ENCODE data around the gene CDK7.

CDK7 gene

DNA sequence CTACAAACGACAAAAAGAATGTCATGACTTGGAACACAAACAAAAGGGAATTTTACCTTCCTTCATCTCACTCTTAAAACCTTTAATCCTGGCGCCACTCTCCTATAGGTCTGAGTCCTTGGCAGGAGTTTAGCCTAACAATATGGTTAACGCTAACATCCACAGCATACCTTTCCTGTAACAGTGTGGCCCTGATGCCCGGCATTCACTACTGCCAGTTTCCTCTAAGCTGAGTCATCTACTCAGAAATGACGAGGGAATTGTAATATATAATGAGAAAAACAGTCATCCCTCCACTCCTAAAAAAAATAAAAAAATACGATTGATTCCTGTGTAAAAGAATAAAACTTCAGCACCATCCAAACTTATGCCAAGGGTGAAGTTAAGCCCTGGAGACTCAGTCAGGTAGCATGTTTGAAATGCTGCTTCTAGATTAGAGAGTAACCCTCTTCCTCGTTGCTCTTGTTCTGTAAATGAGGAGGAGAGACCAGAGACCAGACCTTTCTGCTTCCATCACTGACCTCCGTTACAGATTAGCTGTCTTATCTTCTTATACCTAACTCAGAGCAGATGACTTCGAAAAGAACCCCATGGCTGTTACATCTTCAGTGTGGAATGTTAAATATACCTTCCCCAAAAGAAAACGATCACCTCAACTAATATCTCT, 60.5 kb downstream of the CDK7 start:
- DNase-seq = peak; percentile 32

DNA sequence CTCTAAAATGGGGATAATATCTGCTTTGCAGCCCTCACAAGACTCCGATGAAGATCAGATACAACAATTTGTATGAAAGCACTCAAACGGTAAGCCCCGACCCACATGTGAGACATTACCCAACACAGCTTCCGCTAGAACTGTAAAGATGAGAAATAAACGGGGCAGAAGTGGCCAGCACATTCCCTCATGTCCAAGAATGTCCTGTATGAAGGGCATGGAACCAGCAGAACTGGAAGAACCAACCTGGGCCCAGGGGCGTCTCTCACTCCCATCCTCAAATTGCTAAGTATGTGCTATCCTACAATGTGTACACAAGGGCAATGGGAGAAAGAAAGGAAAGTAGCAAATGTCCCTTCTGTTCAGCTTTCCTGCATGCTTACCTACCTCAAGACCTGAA, 64.9 kb downstream of the CDK7 start:
- no peak for DNase-seq

DNA sequence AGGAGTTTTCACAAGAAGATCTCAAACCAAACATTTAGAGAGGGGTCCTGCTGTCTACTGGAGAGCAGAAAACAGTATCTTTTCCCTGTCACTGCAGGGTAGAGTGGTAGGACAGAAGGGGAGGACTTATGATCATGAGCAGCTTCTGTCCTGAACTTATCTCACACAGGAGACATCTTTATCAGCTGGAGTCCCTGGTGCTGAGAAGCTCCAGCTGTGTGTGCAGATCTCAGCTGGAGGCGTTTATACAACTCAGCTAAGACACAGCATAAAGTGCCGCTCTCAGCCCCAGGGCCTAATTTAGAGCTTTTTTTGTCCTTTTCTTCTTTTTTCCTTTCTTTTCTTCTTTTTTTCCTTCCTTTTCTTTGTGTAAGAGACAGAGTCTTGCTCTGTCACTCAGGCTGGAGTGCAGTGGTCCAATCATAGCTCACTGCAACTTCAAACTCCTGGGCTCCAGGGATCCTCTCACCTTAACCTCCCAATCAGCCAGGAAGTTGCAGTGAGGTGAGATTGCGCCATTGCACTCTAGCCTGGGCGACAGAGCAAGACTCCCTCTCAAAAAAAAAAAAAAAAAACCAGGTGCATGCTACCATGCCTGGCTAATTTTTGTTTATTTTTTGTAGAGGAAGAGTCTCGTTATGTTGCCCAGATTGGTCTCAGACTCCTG, 66.0 kb downstream of the CDK7 start:
- DNase-seq = no peak

DNA sequence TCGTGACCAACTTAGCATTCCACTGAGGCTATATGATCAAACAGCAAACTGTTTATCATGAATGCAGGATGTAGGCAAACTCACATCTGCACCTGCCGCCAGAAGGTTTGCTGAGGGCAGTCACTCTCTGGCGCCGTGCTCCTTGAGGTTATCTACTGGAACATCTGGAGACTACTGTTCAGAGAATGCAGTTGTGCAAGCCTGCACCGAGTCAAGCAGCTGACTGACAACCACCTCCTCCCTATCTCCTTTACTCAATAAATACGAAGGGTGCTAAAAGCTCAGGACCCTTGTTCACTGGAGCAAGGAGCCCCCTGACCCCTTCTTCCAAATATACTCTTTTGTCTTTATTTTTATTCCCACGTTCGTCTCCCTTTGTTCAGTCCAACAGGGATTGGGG, 70.8 kb downstream of the CDK7 start:
- no peak for DNase-seq

DNA sequence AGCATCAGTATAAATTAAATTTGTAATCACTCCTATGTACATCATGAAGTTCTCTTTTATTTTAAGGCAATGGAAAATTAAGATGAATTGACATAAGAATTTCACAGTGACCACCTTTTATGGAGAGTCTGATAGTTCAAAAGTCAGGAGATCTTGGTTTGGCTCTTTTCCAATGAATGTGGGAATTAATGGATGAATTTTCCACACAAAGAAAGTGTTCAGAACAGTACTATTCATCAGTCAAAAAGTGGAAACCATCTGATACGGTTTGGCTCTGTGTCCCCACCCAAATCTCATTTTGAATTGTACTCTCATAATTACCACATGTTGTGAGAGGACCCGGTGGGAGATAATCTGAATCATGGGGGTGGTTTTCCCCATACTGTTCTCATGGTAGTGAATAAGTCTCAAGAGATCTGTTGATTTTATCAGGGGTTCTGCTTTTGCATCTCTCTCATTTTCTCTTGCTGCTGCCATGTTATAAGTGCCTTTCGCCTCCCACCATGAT, 73.4 kb downstream of the CDK7 start:
- no peak for DNase-seq

DNA sequence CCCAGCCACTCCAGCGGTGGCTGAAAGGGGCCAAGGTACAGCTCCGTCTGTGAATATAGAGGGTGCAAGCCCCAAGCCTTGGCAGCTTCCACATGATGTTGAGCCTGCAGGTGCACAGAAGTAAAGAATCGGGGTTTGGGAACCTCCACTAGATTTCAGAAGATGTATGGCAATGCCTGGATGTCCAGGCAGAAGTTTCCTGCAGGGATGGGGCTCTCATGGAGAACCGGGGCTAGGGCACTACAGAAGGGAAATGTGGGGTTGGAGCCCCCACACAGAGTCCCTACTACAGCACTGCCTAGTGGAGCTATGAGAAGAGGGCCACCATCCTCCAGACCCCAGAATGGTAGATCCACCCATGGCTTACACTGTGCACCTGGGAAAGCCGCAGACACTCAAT, 74.7 kb downstream of the CDK7 start:
- DNase-seq = no peak

DNA sequence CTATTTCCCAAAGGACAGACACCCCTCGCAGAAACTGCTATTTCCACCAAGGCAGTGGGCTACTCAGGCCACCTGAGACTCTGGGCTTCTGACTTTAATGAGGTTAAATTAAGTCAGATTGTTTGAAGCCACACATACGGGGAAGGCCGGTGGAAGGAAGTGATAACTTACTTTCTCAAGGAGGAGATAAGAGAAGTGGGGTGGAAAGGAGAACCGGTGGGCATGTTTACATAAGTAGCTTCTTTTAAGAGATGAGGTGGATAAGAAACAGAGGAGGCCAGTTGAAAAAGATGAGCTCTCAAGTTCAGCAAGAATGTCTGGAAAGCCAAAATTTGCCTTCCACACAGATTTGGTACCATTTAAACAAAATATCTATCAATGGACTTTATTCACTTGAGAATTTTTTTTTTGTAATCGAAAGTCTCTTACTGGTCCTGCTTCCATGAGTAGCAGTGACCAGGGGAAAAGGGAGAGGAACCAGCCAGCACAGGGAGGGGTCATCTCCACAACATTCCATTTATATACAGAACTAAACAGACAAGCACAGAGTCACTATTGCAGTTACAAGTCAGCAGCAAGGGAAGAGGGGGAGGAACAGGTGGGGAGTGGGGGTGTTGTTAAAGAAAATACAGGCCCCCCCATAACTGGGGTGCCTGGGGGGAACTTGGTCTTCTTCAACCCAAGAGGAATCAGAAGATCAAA, 77.9 kb downstream of the CDK7 start:
- no peak for DNase-seq

DNA sequence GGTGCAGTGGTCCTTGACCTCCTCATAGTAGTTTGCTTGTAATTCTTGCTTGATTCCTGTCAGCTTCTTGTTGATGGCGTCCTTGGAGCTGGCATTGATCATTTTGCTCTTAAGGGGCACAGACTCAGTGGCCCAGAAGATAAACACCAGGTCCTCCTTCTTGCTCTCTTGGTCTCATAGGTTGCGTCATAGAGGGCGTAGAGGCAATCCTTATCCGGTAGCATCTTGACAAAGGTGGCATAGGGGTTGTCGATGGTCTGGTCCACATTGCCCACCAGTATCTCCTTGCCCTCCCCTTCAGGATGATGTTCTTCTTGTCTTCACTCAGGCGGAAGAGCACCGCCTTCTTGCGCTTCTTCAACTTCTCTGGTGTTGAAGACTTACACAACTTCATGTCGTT, 78.7 kb downstream of the CDK7 start:
- DNase-seq = no peak

DNA sequence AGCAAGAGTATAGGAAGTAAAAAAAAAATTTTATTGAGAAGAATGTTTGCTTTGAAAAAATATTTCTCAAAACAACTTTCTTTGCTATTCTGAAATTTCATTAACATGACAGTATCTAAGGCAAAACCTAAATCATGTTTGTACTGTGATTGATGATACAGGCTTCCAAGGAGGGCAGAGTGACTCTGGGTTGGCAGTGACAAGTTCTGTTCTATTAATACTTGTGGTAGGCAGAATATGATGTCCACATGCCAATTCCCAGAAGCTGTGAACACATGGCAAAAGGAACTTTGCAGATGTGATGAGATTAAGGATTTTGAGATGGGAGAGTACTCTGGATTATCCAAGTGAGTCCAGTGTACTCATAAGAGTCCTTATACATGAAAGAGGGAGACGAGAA, 81.3 kb downstream of the CDK7 start:
- no peak for DNase-seq

DNA sequence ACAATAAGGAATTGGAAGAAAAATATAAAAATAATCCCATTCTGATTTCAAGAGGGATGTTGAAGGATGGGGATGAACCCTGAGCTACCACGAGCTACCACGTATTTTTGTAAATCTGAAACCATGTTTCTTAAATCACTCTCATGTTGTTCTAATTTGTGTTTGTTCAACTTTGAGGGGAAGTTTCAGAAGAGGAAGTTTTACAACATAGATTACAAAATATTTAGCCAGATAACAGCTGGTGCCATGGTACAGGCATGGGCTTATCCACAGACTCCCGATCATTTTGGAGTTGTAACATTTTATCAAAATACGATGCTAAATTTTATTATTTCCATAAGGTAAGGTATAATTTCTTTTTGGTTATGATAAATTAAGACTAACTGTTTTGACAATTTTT, 82.7 kb downstream of the CDK7 start:
- no peak for DNase-seq

DNA sequence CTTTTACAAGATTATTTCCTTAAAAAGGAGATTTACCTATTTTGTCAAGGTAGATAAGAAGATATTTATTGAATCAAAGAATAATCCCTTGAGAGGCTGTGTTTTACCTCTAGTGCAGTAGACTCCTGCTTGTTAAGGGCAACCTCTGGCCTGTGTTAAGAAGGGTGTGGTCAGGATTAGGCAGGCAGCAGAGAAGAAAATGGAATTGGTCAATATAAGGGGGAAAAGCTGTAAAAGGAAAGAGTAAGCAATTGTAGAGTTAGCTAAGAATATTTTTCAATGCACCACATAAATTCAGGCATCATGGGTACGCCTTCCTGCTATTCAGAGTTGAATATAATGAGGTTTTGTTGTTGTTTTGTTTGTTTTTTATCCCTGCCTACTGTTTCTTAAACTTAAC, 91.7 kb downstream of the CDK7 start:
- DNase-seq = no peak
